Psoas muscle (tissue), 8 donors: ENCODE data around the gene LAMB3. TPM values are rescaled to one million over a fixed set of nuclear protein-coding genes. Genes with fewer than 3 reads are reported as not detected.

ENCODE experiments used
- ATAC-seq, 4 donors: fragments of 200-7000 bp; cut with Tn5 transposase; one replicate each; pipeline ENCODE4 v1.9.1; 2020; ENCODE audit warnings: moderate library complexity in 3 of 4, mild to moderate bottlenecking in 2 of 4
- DNase-seq, 2 donors: peaks; one replicate each; pipeline ENCODE4 v3.0.0-alpha.2; 2020
- H3K27ac ChIP-seq: fragments of 200-600 bp; one replicate; pipeline ENCODE4 v1.8.0; 2022
- H3K27me3 ChIP-seq, 3 donors: fragments of 200-600 bp in 1 of 3; one replicate each; pipeline versions ENCODE4 v1.6.1 to v1.8.0; 2013 to 2022; ENCODE audit warnings: low read length in 2 of 3, mild to moderate bottlenecking in 2 of 3, moderate library complexity in 1 of 3; ENCODE audit not compliant: insufficient read depth in 3 of 3
- H3K36me3 ChIP-seq, 2 donors: fragments of 200-600 bp in 1 of 2; one replicate each; pipeline versions ENCODE4 v1.6.1 to v1.8.0; 2013 to 2022; ENCODE audit warnings: low read depth in 1 of 2, mild to moderate bottlenecking in 1 of 2, moderate library complexity in 1 of 2; ENCODE audit not compliant: insufficient read depth in 1 of 2
- H3K4me1 ChIP-seq: fragments of 200-600 bp; one replicate; pipeline ENCODE4 v1.8.0; 2022
- H3K4me3 ChIP-seq: fragments of 200-600 bp; one replicate; pipeline ENCODE4 v1.8.0; 2022; ENCODE audit warnings: mild to moderate bottlenecking
- H3K9me3 ChIP-seq: fragments of 200-600 bp; one replicate; pipeline ENCODE4 v1.8.0; 2022
- WGBS, 3 donors: extraction: QIAGEN DNeasy Blood & Tissue Kit; methylation state at CpG; one replicate each; pipeline versions ENCODE4 v1.1.6 to v1.1.7; 2013; 5-methylcytosine and 5-hydroxymethylcytosine counted together
- intact Hi-C, 2 donors: fragments of 100-400 bp; cut with DNase I; formaldehyde crosslinking; loops; one replicate each; pipeline versions ENCODE4 v1.11.0 to v1.14.2; 2022
- polyA plus RNA-seq, 3 donors: library from polyadenylated mRNA; stranded (reverse); fragments of 200-250 nt; gene quantifications; one replicate each; pipeline ENCODE4 v1.2.3, GENCODE V29; 2013
- total RNA-seq, 4 donors: library from RNA; stranded (reverse); fragmentation: NEBNext Ultra II Directional in 2 of 4; extraction: Animal tissue kit (Norgen Biotek cat#: 25700) in 2 of 4; gene quantifications; one replicate each; pipeline versions ENCODE4 v1.2.1 to v1.2.4, GENCODE V29; 2021 to 2023
- TF ChIP-seq, protein P1 (sequence below): fragments of 200-600 bp; IDR thresholded peaks from one replicate; pipeline ENCODE4 v1.8.0; 2022; ENCODE audit warnings: antibody characterized with exemption
- donor health status: healthy with polysubstance abuse.
- donor health status: DM: no; HTN: no; CAD: no; lungs with moderate emphysema.
- donor health status: Bipolar disorder and iron deficiency.
- donor health status: healthy.
- donor health status: DM: yes; HTN: yes; CAD: no.
- donor health status: DM: no; HTN: no; CAD: no.
- donor health status: DM: no; HTN: no; CAD: no.
- donor health status: DM: yes; HTN: yes; CAD: no.

Gene LAMB3
- total and polyA plus RNA-seq, 7 donors, result 0.88 to 2.7 (median 2.0) TPM

DNA sequence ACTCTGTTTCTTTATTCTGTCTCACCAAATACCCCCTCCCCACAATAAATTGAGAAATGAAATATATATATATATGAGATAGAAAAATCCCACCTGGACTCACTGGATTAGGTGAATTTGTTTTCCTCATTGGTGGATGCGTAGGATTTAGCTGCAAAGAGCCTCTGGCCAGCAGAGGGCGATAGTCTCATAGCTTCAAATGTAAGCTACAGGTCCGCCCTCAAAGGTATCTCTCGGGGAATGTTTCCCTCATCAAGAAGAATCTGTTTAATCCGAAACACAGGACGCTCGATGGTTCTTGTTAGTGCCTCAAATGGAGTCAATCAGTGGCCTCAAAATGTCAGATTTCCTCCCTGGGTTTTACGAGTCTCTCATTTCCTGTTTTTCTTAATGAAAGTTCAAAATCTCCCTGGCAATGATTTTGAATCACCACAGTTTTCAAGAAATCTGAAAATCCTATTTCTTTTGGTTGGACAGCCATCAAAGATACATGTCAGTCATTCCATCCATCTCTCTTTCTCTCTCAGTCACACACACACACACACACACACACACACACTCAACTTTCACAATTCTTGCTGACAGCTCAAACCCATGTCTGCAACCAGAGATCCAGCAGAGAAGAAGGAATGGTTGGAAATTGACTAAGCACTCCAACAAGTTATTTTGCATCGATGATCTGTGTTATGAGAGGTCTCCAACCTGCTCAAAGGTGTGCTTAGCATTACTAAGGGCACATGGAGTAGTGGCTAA, 82.6 kb downstream of the LAMB3 start:
- Histone ChIP-seq H3K36me3 (no peaks in the 10 kb centered on the region), H3K27me3 (peaks cover 0 to 8% (median 6%) of the 10 kb centered on the region in 3 donors), H3K4me3 (peak overlapping the region; percentile 10), H3K4me1 (no peaks in the 10 kb centered on the region), H3K27ac (no peak overlapping the region), H3K9me3 (no peaks in the 10 kb centered on the region)
- intact Hi-C loops, result loop anchor here in 1 of 2 donors (5.0 kb wide), 1 partner anchor 178 kb away; no protein-coding TSS in a partner anchor
- 11 to 13% (median 12%) methylated on average over 9 of the region's 9 CpGs for WGBS, 3 donors
- peak in 3 of 4 donors; percentile 57 to 80 (median 64) for ATAC-seq
- TF ChIP-seq, protein P1, sequence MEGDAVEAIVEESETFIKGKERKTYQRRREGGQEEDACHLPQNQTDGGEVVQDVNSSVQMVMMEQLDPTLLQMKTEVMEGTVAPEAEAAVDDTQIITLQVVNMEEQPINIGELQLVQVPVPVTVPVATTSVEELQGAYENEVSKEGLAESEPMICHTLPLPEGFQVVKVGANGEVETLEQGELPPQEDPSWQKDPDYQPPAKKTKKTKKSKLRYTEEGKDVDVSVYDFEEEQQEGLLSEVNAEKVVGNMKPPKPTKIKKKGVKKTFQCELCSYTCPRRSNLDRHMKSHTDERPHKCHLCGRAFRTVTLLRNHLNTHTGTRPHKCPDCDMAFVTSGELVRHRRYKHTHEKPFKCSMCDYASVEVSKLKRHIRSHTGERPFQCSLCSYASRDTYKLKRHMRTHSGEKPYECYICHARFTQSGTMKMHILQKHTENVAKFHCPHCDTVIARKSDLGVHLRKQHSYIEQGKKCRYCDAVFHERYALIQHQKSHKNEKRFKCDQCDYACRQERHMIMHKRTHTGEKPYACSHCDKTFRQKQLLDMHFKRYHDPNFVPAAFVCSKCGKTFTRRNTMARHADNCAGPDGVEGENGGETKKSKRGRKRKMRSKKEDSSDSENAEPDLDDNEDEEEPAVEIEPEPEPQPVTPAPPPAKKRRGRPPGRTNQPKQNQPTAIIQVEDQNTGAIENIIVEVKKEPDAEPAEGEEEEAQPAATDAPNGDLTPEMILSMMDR, result peak; percentile 85
- DNase-seq, result peak; percentile 54 to 77

DNA sequence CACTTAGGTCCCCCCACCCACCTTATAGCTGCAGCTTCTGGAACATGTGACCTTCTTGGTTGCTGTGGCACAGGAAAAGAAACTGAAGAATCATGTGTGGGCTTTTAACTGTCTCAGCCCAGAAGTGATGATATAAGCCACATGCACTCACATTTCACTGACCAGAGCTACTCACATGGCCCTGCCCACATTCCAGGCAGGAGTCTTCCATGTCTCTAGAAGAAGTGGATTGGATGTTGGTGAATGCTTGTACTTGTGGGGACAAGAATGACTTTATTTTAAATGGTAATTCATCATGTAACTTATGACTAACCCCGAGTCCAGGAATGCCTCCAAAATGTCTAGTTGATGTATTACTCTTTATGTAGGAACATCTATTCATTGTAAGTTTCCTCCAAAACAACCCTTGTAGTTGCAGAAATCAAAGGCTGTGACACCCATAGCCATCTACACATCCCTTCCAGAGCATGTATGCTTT, 84.5 kb downstream of the LAMB3 start:
- intact Hi-C loops, result loop anchor here in 1 of 2 donors (2.0 kb wide), 1 partner anchor 365 kb away; no protein-coding TSS in a partner anchor
- ATAC-seq (no peak), DNase-seq (no peak)
- H3K27me3 ChIP-seq, result peaks cover 0 to 14% (median 6%) of the 10 kb centered on the region in 3 donors
- no peak overlapping the region for H3K27ac ChIP-seq
- H3K4me3 ChIP-seq, result no peak overlapping the region
- TF ChIP-seq, protein P1, result no peak
- H3K9me3 ChIP-seq, result no peaks in the 10 kb centered on the region
- H3K4me1 ChIP-seq, result no peaks in the 10 kb centered on the region
- H3K36me3 ChIP-seq, result no peaks in the 10 kb centered on the region
- 43 to 71% (median 53%) methylated on average over 1 of the region's 1 CpG for WGBS, 3 donors

DNA sequence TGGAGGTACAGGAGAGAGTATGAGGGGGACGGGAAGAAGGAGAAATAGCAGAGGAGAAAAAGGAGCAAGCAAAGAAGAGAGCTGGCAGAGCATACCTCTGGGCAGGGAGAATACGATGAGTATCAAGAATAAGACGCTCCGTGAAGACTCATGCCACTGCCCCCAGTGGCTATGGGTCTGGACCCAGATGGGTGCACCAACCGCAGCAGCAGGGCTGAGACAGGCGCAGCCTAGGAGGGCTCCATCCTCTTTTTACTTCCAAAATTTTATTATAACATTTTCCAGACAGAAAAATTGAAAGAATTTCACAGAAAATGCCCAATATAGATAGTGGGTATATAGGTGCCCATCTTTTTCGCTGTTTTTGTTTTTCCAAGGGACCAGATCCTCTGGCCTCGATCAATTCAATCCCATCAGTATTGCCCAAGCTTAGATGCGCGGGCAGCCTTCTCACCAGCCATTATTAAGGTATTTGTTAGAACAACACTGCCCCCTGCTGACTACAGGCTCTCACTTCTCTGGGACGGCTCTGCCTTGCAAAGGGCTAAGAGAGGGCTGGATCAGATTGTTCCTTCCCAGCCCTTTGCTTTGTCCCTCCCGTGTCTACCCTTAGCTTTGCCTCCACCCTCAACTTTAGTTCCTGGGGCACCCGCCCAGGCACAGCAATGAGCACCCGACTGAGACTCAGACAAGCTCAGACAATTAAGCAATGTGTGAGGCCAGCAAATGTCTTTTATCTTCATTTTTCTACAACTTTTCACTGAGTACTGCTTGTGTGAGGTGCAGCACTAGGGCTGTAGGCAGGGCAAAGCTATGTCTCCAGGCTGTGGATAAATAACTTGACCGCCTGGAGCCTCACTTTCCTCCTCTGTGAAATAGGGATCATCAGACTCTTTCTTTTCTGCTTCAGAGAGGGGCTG, 86.2 kb downstream of the LAMB3 start:
- Histone ChIP-seq H3K27me3 (peaks cover 0 to 7% (median 0%) of the 10 kb centered on the region in 3 donors), H3K36me3 (no peaks in the 10 kb centered on the region), H3K27ac (no peak overlapping the region), H3K9me3 (no peaks in the 10 kb centered on the region), H3K4me1 (no peaks in the 10 kb centered on the region), H3K4me3 (no peak overlapping the region)
- peak; percentile 70 to 73 for DNase-seq
- intact Hi-C loops, result loop anchor here in 1 of 2 donors (2.0 kb wide), 1 partner anchor 363 kb away; no protein-coding TSS in a partner anchor
- peak; percentile 57 to 87 (median 82) for ATAC-seq
- WGBS, 3 donors, result 36 to 39% (median 38%) methylated on average over 15 of the region's 15 CpGs
- TF ChIP-seq, protein P1, result peak; percentile 64

Other genes with a start within 250 kb of the LAMB3 start
- under 1 TPM in 2 of 4 donors, not detected in 2; 0.42 to 0.50 TPM for gene CAMK1G, start 68.7 kb downstream of the LAMB3 start, total RNA-seq
- 1 to 10 TPM in 1 of 3 donors, under 1 TPM in 1, not detected in 1; 0.04 to 1.4 TPM for gene CAMK1G, start 68.7 kb downstream of the LAMB3 start, polyA plus RNA-seq
- 100 to 1,000 TPM in 2 of 4 donors, 10 to 100 TPM in 2; 50.0 to 468 (median 92.8) TPM for gene G0S2, start 23.0 kb upstream of the LAMB3 start, total RNA-seq
- gene G0S2, start 23.0 kb upstream of the LAMB3 start, polyA plus RNA-seq, result 100 to 1,000 TPM in 1 of 3 donors, 10 to 100 TPM in 2; 49.9 to 561 (median 89.0) TPM
- gene HSD11B1, start 52.4 kb upstream of the LAMB3 start, total RNA-seq, result 1 to 10 TPM; 1.3 to 3.0 (median 2.1) TPM
- gene HSD11B1, start 52.4 kb upstream of the LAMB3 start, polyA plus RNA-seq, result 1 to 10 TPM; 1.0 to 2.0 (median 1.2) TPM
- gene TRAF3IP3, start 103.6 kb upstream of the LAMB3 start, total RNA-seq, result 1 to 10 TPM in 3 of 4 donors, under 1 TPM in 1; 0.84 to 2.0 (median 1.8) TPM
- gene TRAF3IP3, start 103.6 kb upstream of the LAMB3 start, polyA plus RNA-seq, result under 1 TPM; 0.23 to 0.35 (median 0.27) TPM
- 1 to 10 TPM in 2 of 4 donors, under 1 TPM in 2; 0.54 to 1.4 (median 0.99) TPM for gene C1orf74, start 132.1 kb upstream of the LAMB3 start, total RNA-seq
- 1 to 10 TPM in 2 of 3 donors, under 1 TPM in 1; 0.45 to 1.8 (median 1.6) TPM for gene C1orf74, start 132.1 kb upstream of the LAMB3 start, polyA plus RNA-seq
- gene IRF6, start 153.7 kb upstream of the LAMB3 start, total RNA-seq, result 1 to 10 TPM in 2 of 4 donors, under 1 TPM in 1, not detected in 1; 0.32 to 5.1 (median 1.1) TPM
- under 1 TPM; 0.26 to 0.42 (median 0.31) TPM for gene IRF6, start 153.7 kb upstream of the LAMB3 start, polyA plus RNA-seq
- 1 to 10 TPM; 3.2 to 5.4 (median 4.2) TPM for gene UTP25, start 175.5 kb upstream of the LAMB3 start, total RNA-seq
- gene UTP25, start 175.5 kb upstream of the LAMB3 start, polyA plus RNA-seq, result 1 to 10 TPM; 1.9 to 5.2 (median 3.9) TPM